ENCODE results near the gene SPON1.

Gene SPON1

GRCh38 chr11:14149683-14150082 is 187.2 kb downstream of the SPON1 start:
- TF ChIP-seq TAF1 (IDR thresholded peaks at IDR 0.05; ENCODE audit: borderline replicate concordance, insufficient read depth, low read length) (no peak), REST (IDR thresholded peaks at IDR 0.05; ENCODE audit: insufficient read depth in 1 of 2, low read depth in 2 of 2, low read length in 2 of 2) (no peak), SIN3A (IDR thresholded peaks at IDR 0.05; ENCODE audit: borderline replicate concordance, insufficient read depth, low read length) (no peak), FOXP2 (optimal IDR thresholded peaks at IDR 0.05; ENCODE audit: borderline replicate concordance, extremely low read depth, extremely low read length, insufficient read depth) (no peak), POLR2AphosphoS5 (IDR thresholded peaks at IDR 0.05; ENCODE audit: low read depth, low read length) (no peak)

- TF ChIP-seq POLR2AphosphoS5 (IDR thresholded peaks at IDR 0.05; ENCODE audit: low read depth, low read length) (no peak), FOXP2 (optimal IDR thresholded peaks at IDR 0.05; ENCODE audit: borderline replicate concordance, extremely low read depth, extremely low read length, insufficient read depth) (no peak), SIN3A (IDR thresholded peaks at IDR 0.05; ENCODE audit: borderline replicate concordance, insufficient read depth, low read length) (no peak), REST (IDR thresholded peaks at IDR 0.05; ENCODE audit: insufficient read depth in 1 of 2, low read depth in 2 of 2, low read length in 2 of 2) (no peak), TAF1 (IDR thresholded peaks at IDR 0.05; ENCODE audit: borderline replicate concordance, insufficient read depth, low read length) (no peak)
These were observed 188.4 kb downstream of the SPON1 start for GRCh38 chr11:14150878-14151277.

- TF ChIP-seq TAF1 (IDR thresholded peaks at IDR 0.05; ENCODE audit: borderline replicate concordance, insufficient read depth, low read length) (no peak), REST (IDR thresholded peaks at IDR 0.05; ENCODE audit: insufficient read depth in 1 of 2, low read depth in 2 of 2, low read length in 2 of 2) (no peak), SIN3A (IDR thresholded peaks at IDR 0.05; ENCODE audit: borderline replicate concordance, insufficient read depth, low read length) (no peak), POLR2AphosphoS5 (IDR thresholded peaks at IDR 0.05; ENCODE audit: low read depth, low read length) (no peak), FOXP2 (optimal IDR thresholded peaks at IDR 0.05; ENCODE audit: borderline replicate concordance, extremely low read depth, extremely low read length, insufficient read depth) (no peak)
These were observed 195.9 kb downstream of the SPON1 start for GRCh38 chr11:14158393-14158792.

GRCh38 chr11:14163576-14163975 is 201.1 kb downstream of the SPON1 start:
- TF ChIP-seq POLR2AphosphoS5 (IDR thresholded peaks at IDR 0.05; ENCODE audit: low read depth, low read length) (no peak), FOXP2 (optimal IDR thresholded peaks at IDR 0.05; ENCODE audit: borderline replicate concordance, extremely low read depth, extremely low read length, insufficient read depth) (no peak), SIN3A (IDR thresholded peaks at IDR 0.05; ENCODE audit: borderline replicate concordance, insufficient read depth, low read length) (no peak), REST (IDR thresholded peaks at IDR 0.05; ENCODE audit: insufficient read depth in 1 of 2, low read depth in 2 of 2, low read length in 2 of 2) (no peak), TAF1 (IDR thresholded peaks at IDR 0.05; ENCODE audit: borderline replicate concordance, insufficient read depth, low read length) (no peak)

Data from PFSK-1 (cell line).